PC-3 (cell line): ENCODE data around the gene SEMA4B. TPM values are rescaled to one million over a fixed set of nuclear protein-coding genes. Genes with fewer than 3 reads are reported as not detected.

ENCODE experiments used
- ATAC-seq: fragments of 200-7000 bp; cut with Tn5 transposase; 2 replicates; pipeline ENCODE4 v1.9.1; 2020; ENCODE audit warnings: mild to moderate bottlenecking, moderate library complexity
- BruUV-seq: library from RNA; stranded (reverse); fragments of 400-500 nt; replicated peaks from 2 replicates; lab custom pipeline; 2021; lab: Mats Ljungman, UMichigan
- CTCF ChIA-PET: fragments of 300-600 bp; sonication (Branson Sonifier 250); formaldehyde crosslinking; loops from one replicate; lab custom pipeline; 2022; ENCODE audit warnings: antibody characterized with exemption; lab: Charles Lee
- POLR2A ChIA-PET: fragments of 300-600 bp; sonication (Branson Sonifier 250); formaldehyde crosslinking; loops from one replicate; lab custom pipeline; 2022; ENCODE audit warnings: antibody characterized with exemption; ENCODE audit not compliant: unreplicated experiment; lab: Charles Lee
- DNase-seq: peaks from one replicate; pipeline ENCODE4 v3.0.0-alpha.2; 2015
- H2AFZ ChIP-seq: fragments of 300-600 bp; sonication (generic); 2 replicates; pipeline ENCODE4 v1.6.0; 2016; ENCODE audit warnings: antibody characterized with exemption, low read length
- H3F3A ChIP-seq: fragments of 300-600 bp; sonication (generic); one replicate; pipeline ENCODE4 v1.6.0; 2017; ENCODE audit warnings: antibody characterized with exemption, low read length, control low read depth, mild to moderate bottlenecking; ENCODE audit not compliant: unreplicated experiment
- H3K27ac ChIP-seq: fragments of 300-600 bp; sonication (generic); 2 replicates; pipeline ENCODE4 v1.5.1; 2016; ENCODE audit warnings: mild to moderate bottlenecking, low read length
- H3K27me3 ChIP-seq: fragments of 300-600 bp; sonication (generic); 2 replicates; pipeline ENCODE4 v1.6.1; 2016; ENCODE audit warnings: low read length, mixed read lengths
- H3K36me3 ChIP-seq: fragments of 300-600 bp; sonication (generic); 2 replicates; pipeline ENCODE4 v1.6.1; 2016; ENCODE audit warnings: low read depth, mixed run types, low read length, mixed read lengths
- H3K4me1 ChIP-seq: fragments of 300-600 bp; sonication (generic); 2 replicates; pipeline ENCODE4 v1.5.1; 2016; ENCODE audit warnings: low read length; ENCODE audit not compliant: insufficient read depth
- H3K4me2 ChIP-seq: fragments of 300-600 bp; sonication (generic); 2 replicates; pipeline ENCODE4 v1.6.0; 2016; ENCODE audit warnings: low read length
- H3K4me3 ChIP-seq: fragments of 300-600 bp; sonication (generic); 2 replicates; pipeline ENCODE4 v1.5.1; 2016; ENCODE audit warnings: mild to moderate bottlenecking, low read length, mixed read lengths
- H3K79me2 ChIP-seq: fragments of 300-600 bp; sonication (generic); 2 replicates; pipeline ENCODE4 v1.6.1; 2017; ENCODE audit warnings: low read length, mixed read lengths
- H3K9ac ChIP-seq: fragments of 300-600 bp; sonication (generic); 2 replicates; pipeline ENCODE4 v1.6.0; 2016; ENCODE audit warnings: mild to moderate bottlenecking, low read length
- H3K9me2 ChIP-seq: fragments of 300-600 bp; sonication (generic); replicated peaks from 2 replicates; pipeline ENCODE4 v1.6.1; 2016; ENCODE audit warnings: mixed run types, low read length, mixed read lengths
- H3K9me3 ChIP-seq: fragments of 300-600 bp; sonication (generic); 2 replicates; pipeline ENCODE4 v1.6.1; 2016; ENCODE audit warnings: low read length, mixed read lengths
- H4K20me1 ChIP-seq: fragments of 300-600 bp; sonication (generic); 2 replicates; pipeline ENCODE4 v1.6.1; 2016; ENCODE audit warnings: low read length, mixed read lengths
- EZH2 ChIP-seq: fragments of 300-600 bp; sonication (generic); IDR thresholded peaks from one replicate; pipeline ENCODE4 v1.6.1; 2017; ENCODE audit warnings: antibody characterized with exemption, mild to moderate bottlenecking, low read length; ENCODE audit not compliant: unreplicated experiment
- EZH2phosphoT487 ChIP-seq: fragments of 300-600 bp; sonication (generic); IDR thresholded peaks from 2 replicates; pipeline ENCODE4 v1.6.1; 2018; ENCODE audit warnings: mild to moderate bottlenecking, antibody characterized with exemption, low read length, borderline replicate concordance
- intact Hi-C: fragments of 100-400 bp; cut with micrococcal nuclease; formaldehyde crosslinking; loops from 2 replicates; pipeline ENCODE4 v1.9.0; 2023
- total RNA-seq: library from RNA; depleted of rRNA; stranded (reverse); fragments of >200 nt; gene quantifications from 2 replicates; pipeline ENCODE4 v1.2.3, GENCODE V29; 2014
- TF ChIP-seq, protein P1 (sequence below): fragments of 300-600 bp; sonication (generic); conservative IDR thresholded peaks from 2 replicates; pipeline ENCODE4 v1.5.1; 2017; ENCODE audit warnings: antibody characterized with exemption, low read depth, mild to moderate bottlenecking, low read length

The SEMA4B gene
- total RNA-seq, 1 experiment from 2014 or later: 114 TPM

GRCh38 chr15:90189781-90190467 is 11.2 kb upstream of the SEMA4B start:
- no TSS peak for BruUV-seq
- Histone ChIP-seq H3K27me3 (no peaks in the 10 kb centered on the region), H3K9ac (no peak overlapping the region), H3K9me3 (no peaks in the 10 kb centered on the region), H4K20me1 (no peaks in the 10 kb centered on the region), H3K9me2 (no peaks in the 10 kb centered on the region), H3K27ac (no peak overlapping the region), H3F3A (no peaks in the 10 kb centered on the region), H3K4me3 (no peak overlapping the region), H2AFZ (no peak overlapping the region), H3K36me3 (no peaks in the 10 kb centered on the region), H3K4me1 (peaks cover 13% of the 10 kb centered on the region), H3K79me2 (peaks cover 11% of the 10 kb centered on the region), H3K4me2 (no peak overlapping the region)
- no peak for TF ChIP-seq EZH2
- TF ChIP-seq, protein P1, sequence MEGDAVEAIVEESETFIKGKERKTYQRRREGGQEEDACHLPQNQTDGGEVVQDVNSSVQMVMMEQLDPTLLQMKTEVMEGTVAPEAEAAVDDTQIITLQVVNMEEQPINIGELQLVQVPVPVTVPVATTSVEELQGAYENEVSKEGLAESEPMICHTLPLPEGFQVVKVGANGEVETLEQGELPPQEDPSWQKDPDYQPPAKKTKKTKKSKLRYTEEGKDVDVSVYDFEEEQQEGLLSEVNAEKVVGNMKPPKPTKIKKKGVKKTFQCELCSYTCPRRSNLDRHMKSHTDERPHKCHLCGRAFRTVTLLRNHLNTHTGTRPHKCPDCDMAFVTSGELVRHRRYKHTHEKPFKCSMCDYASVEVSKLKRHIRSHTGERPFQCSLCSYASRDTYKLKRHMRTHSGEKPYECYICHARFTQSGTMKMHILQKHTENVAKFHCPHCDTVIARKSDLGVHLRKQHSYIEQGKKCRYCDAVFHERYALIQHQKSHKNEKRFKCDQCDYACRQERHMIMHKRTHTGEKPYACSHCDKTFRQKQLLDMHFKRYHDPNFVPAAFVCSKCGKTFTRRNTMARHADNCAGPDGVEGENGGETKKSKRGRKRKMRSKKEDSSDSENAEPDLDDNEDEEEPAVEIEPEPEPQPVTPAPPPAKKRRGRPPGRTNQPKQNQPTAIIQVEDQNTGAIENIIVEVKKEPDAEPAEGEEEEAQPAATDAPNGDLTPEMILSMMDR: no peak
- no peak for TF ChIP-seq EZH2phosphoT487
- POLR2A ChIA-PET: interaction anchor here (0.5 kb wide), 1 partner anchor 9 kb away, joined by 3 read pairs; no protein-coding TSS in a partner anchor
- DNase-seq (no peak), ATAC-seq (no peak)
- CTCF ChIA-PET: no interaction called here
- intact Hi-C loops: no loop called here

- H3K4me3 ChIP-seq: no peak overlapping the region
- no peak for ATAC-seq
- H3K4me1 ChIP-seq: peaks cover 7% of the 10 kb centered on the region
These were observed 10.4 kb upstream of the SEMA4B start for GRCh38 chr15:90190606-90191343.

More at GRCh38 chr15:90190606-90191343, 10.4 kb upstream of the SEMA4B start:
- Histone ChIP-seq H3K9me3 (no peaks in the 10 kb centered on the region), H2AFZ (no peak overlapping the region), H3K9me2 (no peaks in the 10 kb centered on the region), H3K36me3 (no peaks in the 10 kb centered on the region), H3K79me2 (peaks cover 2% of the 10 kb centered on the region; the same call in 1 of the 2 replicates), H3K27ac (no peak overlapping the region), H3K27me3 (no peaks in the 10 kb centered on the region), H3K9ac (no peak overlapping the region), H3K4me2 (no peak overlapping the region), H4K20me1 (no peaks in the 10 kb centered on the region), H3F3A (no peaks in the 10 kb centered on the region)
- no TSS peak for BruUV-seq
- POLR2A ChIA-PET: no interaction called here
- intact Hi-C loops: no loop called here
- CTCF ChIA-PET: no interaction called here
- no peak for DNase-seq
- TF ChIP-seq, protein P1: no peak
- TF ChIP-seq EZH2 (no peak), EZH2phosphoT487 (no peak)
